Measurements from ENCODE around the gene SLITRK3. TPM values are rescaled to one million over a fixed set of nuclear protein-coding genes. Genes with fewer than 3 reads are reported as not detected.

SLITRK3 gene
- total RNA-seq, 1 experiment from 2014 or later: not detected

DNA sequence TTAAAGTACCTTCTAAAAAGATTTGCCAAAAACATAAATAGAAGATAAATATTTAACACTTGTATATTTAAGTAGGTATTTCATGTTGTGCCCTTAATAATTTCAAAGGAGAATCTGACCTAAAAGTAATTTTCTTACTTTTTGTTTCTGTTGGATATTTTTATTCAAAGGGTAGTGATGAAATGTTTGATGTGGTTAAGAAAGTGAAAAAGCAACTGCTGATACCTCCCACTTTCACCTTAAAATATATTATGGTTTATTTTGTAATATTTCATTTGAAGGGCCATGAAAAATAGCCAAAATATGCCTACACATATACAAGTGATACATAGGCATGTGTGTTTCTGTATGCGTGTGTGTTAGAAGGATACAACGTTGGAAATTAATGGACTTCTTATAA lies 5.8 kb upstream of the SLITRK3 start:
- Histone ChIP-seq H3K27me3 (ENCODE audit: insufficient read depth, low read length) (no peaks in the 10 kb centered on the region), H2AFZ (ENCODE audit: low read depth, low read length, poor library complexity, severe bottlenecking) (no peak overlapping the region), H3K27ac (ENCODE audit: low read depth, low read length) (no peak overlapping the region), H3K9ac (ENCODE audit: low read length) (no peak overlapping the region), H3K4me2 (ENCODE audit: low read length) (no peak overlapping the region), H3K9me2 (ENCODE audit: insufficient read depth) (no peaks in the 10 kb centered on the region; the same call in 1 of the 2 replicates), H3K79me2 (ENCODE audit: insufficient read depth, low read length) (no peaks in the 10 kb centered on the region), H3K9me3 (ENCODE audit: control insufficient read depth in 1 of 2, insufficient read depth in 1 of 2, low read depth in 1 of 2, low read length in 2 of 2) (no peaks in the 10 kb centered on the region), H3K4me3 (replicated peaks in 1 of 2; ENCODE audit: low read depth in 1 of 2, low read length in 2 of 2) (no peak overlapping the region), H3K4me1 (ENCODE audit: control insufficient read depth in 1 of 2, insufficient read depth in 2 of 2, low read length in 2 of 2) (peaks cover 0 to 1% of the 10 kb centered on the region in 2 experiments; a peak in 1 of 4 replicates), H4K20me1 (ENCODE audit: insufficient read depth) (no peaks in the 10 kb centered on the region; the same call in 1 of the 2 replicates), H3K36me3 (ENCODE audit: control insufficient read depth in 1 of 2, insufficient read depth in 2 of 2, low read length in 2 of 2) (no peaks in the 10 kb centered on the region)
- RAD21 ChIA-PET (ENCODE audit: low non-redundant PET in 1 of 2, low total read pairs in 2 of 2, uncharacterized antibody in 2 of 2, unreplicated experiment in 2 of 2): no interaction called here
- POLR2A ChIA-PET: no interaction called here
- intact Hi-C loops (cut with micrococcal nuclease): no loop called here
- ATAC-seq (no peak), DNase-seq (ENCODE audit: low read depth, low spot score) (no peak)
- no TSS peak for BruUV-seq (replicated peaks)
- no peak for TF ChIP-seq EZH2phosphoT487 (IDR thresholded peaks at IDR 0.05; ENCODE audit: borderline replicate concordance)
- TF ChIP-seq RAD21 (IDR thresholded peaks at IDR 0.05; ENCODE audit: low read depth): no peak
- no peak for TF ChIP-seq ZBTB33 (IDR thresholded peaks at IDR 0.05; ENCODE audit: extremely low read depth, insufficient replicate concordance, low read length)
- no peak for TF ChIP-seq SP1 (IDR thresholded peaks at IDR 0.05; ENCODE audit: low read depth)
- TF ChIP-seq, protein P1, sequence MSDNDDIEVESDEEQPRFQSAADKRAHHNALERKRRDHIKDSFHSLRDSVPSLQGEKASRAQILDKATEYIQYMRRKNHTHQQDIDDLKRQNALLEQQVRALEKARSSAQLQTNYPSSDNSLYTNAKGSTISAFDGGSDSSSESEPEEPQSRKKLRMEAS (IDR thresholded peaks at IDR 0.05): no peak
- TF ChIP-seq EGR1 (IDR thresholded peaks at IDR 0.05; ENCODE audit: low read depth): no peak
- TF ChIP-seq ZFX (IDR thresholded peaks at IDR 0.05): no peak
- TF ChIP-seq CBX3 (IDR thresholded peaks at IDR 0.05; ENCODE audit: low read depth): no peak
- TF ChIP-seq JUND (IDR thresholded peaks at IDR 0.05): no peak
- TF ChIP-seq YY1 (IDR thresholded peaks at IDR 0.05; ENCODE audit: extremely low read depth, insufficient replicate concordance, low read depth, low read length): no peak
- no peak for TF ChIP-seq SRF (IDR thresholded peaks at IDR 0.05; ENCODE audit: low read depth)
- TF ChIP-seq TCF7L2 (IDR thresholded peaks at IDR 0.05; ENCODE audit: borderline replicate concordance, extremely low read depth, insufficient read depth, insufficient read length): no peak
- no peak for TF ChIP-seq SIN3A (IDR thresholded peaks at IDR 0.05; ENCODE audit: low read depth)
- TF ChIP-seq, protein P2, sequence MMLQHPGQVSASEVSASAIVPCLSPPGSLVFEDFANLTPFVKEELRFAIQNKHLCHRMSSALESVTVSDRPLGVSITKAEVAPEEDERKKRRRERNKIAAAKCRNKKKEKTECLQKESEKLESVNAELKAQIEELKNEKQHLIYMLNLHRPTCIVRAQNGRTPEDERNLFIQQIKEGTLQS (IDR thresholded peaks at IDR 0.05): no peak
- TF ChIP-seq, protein P3, sequence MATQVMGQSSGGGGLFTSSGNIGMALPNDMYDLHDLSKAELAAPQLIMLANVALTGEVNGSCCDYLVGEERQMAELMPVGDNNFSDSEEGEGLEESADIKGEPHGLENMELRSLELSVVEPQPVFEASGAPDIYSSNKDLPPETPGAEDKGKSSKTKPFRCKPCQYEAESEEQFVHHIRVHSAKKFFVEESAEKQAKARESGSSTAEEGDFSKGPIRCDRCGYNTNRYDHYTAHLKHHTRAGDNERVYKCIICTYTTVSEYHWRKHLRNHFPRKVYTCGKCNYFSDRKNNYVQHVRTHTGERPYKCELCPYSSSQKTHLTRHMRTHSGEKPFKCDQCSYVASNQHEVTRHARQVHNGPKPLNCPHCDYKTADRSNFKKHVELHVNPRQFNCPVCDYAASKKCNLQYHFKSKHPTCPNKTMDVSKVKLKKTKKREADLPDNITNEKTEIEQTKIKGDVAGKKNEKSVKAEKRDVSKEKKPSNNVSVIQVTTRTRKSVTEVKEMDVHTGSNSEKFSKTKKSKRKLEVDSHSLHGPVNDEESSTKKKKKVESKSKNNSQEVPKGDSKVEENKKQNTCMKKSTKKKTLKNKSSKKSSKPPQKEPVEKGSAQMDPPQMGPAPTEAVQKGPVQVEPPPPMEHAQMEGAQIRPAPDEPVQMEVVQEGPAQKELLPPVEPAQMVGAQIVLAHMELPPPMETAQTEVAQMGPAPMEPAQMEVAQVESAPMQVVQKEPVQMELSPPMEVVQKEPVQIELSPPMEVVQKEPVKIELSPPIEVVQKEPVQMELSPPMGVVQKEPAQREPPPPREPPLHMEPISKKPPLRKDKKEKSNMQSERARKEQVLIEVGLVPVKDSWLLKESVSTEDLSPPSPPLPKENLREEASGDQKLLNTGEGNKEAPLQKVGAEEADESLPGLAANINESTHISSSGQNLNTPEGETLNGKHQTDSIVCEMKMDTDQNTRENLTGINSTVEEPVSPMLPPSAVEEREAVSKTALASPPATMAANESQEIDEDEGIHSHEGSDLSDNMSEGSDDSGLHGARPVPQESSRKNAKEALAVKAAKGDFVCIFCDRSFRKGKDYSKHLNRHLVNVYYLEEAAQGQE (IDR thresholded peaks at IDR 0.05; ENCODE audit: low read depth): no peak
- TF ChIP-seq CTCF (IDR thresholded peaks at IDR 0.05 in 2 of 3, conservative IDR thresholded peaks at IDR 0.05 in 1 of 3; ENCODE audit: borderline replicate concordance in 1 of 3, insufficient read depth in 1 of 3, low read depth in 2 of 3, low read length in 2 of 3): no peak
- TF ChIP-seq POLR2A (IDR thresholded peaks at IDR 0.05; ENCODE audit: borderline replicate concordance, extremely low read depth, insufficient read depth, insufficient read length): no peak
- CTCF ChIA-PET: interaction anchor here (1.7 kb wide), 1 partner anchor 8 kb away, joined by 7 read pairs; no protein-coding TSS in a partner anchor
